AG08396 (cell line): ENCODE data around the gene EYS.
"Not testable (repeated sequence)": the region's sequence is repeated elsewhere in the genome, so short reads cannot be mapped to it uniquely, and the experiment has no call there.

Experiments
- DNase-seq: peaks from one replicate; pipeline ENCODE4 v3.0.0; 2012; ENCODE audit warnings: low spot score, mixed read lengths

The EYS gene

DNA sequence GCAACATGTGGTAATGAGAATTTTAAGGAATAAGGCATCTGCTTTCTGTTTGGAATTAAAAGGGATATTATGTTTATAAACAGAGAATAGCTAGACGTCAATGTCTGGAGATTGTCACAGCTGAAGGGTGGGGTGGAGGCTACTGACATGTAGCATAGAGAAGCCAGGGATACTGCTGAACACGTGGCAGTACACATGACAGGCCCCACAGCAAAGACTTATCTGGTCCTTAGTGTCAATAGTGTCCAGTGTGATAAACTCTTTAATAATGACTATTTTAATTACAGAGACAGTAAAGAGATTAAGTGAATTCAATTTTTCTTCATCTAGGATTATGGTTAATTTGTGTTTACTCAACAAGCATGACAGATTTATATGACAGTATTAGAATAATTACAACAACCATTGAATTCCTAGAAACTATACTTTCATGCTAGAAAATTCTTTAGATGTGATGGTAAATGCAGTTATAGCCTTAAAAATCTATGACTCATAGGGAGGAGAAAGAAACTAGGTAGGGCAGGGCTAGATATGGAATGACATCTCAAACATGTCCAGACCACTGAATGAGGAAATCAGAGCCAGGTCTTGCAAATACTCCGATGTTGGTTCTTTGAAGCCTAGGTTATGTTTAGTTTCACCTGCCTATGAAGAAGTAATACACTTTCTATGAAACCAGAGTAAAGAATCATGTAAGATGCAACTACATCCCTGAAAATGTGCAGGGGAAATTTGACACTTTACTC is 1671.9 kb downstream of the EYS start:
- DNase-seq = peak; percentile 12

DNA sequence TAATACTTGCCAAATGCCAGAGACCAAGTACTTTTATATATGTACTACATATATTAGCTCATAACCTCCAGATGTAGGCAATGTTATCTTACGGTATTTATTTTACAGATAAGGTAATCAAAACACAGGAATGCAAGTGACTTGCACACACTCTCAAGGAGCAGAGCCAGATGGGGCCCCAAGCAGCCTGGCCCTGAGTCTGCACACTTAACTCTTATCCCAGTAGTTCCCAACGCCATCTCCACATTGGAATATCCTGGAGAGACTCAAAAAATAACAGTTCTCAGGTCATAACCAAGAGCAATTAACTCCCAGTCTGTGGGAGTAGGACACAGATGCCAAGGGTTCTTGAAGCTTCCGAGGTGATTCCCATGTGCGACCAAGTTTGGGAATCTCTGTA is 1672.7 kb downstream of the EYS start:
- no peak for DNase-seq

- not testable (repeated sequence) for DNase-seq
These were observed 1675.9 kb downstream of the EYS start for GRCh38 chr6:64030950-64031618.

DNA sequence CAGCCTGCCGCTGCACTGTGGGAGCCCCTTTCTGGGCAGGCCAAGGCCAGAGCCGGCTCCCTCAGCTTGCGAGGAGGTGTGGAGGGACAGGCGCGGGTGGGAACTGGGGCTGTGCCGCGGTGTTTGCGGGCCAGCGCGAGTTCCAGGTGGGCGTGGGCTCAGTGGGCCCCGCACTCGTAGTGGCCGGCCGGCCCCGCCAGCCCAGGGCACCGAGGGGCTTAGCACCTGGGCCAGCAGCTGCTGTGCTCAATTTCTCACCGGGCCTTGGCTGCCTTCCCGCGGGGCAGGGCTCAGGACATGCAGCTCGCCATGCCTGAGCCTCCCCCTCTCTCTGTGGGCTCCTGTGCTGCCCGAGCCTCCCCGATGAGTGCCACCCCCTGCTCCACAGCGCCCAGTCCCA is 1683.3 kb downstream of the EYS start:
- DNase-seq = no peak

GRCh38 chr6:64014595-64014994 is 1692.4 kb downstream of the EYS start:
- DNase-seq = no peak

DNA sequence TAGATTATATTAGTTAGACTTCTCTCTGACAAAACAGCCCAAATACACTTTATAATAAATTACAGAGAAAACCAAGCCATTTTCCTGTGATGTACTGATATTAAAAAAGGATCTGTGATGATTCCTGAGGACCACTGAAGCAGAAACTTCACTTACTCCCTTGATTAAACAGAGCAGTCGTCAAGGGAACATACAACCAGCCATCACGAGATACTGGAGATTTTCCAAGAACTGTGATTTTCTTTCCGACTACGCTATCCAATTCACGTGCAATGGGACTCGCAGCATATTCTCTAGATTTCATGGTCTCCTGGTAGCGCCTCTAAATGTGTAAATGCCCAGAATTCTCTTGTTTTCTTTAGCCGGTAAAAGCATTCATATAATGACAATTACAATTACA is 1694.0 kb downstream of the EYS start:
- no peak for DNase-seq

- peak; percentile 53 for DNase-seq
These were observed 1694.5 kb downstream of the EYS start for GRCh38 chr6:64012351-64013001.

DNA sequence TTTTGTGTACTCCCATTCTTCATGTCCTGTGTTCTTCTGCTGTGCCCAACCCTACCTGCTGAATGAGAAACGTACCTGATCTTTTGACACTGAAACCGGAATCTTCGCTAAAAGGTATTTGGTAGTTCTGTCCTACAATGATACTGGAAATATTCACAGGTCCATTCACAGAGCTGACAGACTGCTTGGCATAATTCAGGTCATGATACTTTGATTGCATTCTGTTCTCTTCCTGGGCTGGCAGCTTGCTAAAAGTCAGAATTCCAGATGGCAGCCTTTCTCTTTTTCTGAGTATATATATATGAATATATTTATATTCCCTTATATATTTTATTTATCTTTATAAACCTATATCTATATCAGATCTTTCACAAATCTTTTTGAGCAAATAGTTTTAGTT is 1696.4 kb downstream of the EYS start:
- no peak for DNase-seq

- no peak for DNase-seq
These were observed 1697.0 kb downstream of the EYS start for GRCh38 chr6:64010010-64010409.

DNA sequence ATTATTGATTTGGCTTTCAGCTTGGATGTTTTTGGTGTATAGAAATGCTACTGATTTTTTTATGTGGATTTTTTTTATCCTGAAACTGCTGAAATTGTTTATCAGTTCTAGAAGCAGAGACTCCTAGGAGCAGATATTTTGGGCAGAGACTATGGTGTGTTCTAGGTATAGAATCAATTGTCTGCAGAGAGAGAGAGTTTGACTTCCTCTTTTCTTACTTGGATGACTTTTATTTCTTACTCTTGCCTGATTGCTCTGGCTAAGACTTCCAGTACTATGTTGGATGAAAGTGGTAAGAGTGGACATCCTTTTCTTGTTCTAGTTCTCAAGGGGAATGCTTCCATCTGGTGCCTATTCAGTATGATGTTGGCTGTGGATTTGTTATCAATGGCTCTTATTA is 1700.8 kb downstream of the EYS start:
- no peak for DNase-seq

- DNase-seq = no peak
These were observed 1706.1 kb downstream of the EYS start for GRCh38 chr6:64000818-64001491.

DNA sequence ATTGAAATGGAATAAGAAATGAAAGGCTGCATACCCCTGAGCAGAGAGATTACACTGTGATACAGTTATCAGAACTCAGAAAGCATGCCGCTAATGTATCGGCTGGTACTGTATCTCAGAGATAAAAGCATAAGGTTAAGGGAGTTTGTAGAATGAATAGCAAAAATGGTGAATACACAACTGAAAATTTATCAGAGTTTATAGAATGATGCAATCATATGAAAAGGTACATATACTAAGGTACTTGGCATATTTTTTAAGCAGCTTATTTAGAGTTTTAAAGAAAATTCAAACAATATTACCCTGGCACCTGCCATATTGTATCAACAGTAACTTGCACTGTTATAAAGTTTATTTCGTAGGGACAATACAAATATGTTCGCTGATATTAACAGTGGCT is 1707.4 kb downstream of the EYS start:
- no peak for DNase-seq

DNA sequence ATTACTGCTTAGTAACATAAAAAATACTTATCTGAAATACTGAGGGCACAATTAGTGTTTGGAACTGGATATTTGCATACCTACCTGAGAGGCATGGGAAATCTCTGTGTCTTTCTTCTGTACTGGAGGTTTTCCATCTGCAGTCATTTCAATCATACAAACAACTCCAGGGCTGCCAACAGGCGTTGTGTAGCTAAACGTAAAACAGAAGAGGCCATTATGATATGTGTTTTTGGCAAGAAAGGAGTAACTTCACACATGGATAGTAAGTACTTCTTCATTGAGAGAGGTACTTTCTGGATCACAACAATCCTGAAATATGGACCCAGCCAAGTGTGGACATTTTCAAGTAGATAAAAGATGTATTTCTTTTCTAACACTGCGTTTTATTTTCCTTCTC is 1708.0 kb downstream of the EYS start:
- no peak for DNase-seq

- DNase-seq = no peak
These were observed 1709.3 kb downstream of the EYS start for GRCh38 chr6:63997734-63998133.

DNA sequence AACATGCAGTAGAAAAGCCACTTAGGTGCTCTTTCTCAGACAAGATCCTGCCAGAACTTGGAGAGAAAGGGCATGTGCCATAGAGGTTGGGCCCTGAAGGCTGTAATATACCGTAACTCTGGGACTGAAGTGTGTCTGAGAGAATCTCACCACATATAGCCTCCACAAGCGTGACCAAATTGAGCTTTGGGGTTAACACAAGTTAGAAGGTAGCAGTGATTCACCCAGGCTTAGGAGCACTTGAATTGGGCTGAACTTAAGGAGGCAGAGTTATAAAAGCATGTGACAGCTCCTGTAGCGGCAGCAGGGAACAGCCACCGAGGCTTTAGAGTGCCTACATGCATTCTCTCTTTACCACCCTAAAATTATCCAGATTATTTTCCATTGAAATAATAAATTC is 1709.8 kb downstream of the EYS start:
- no peak for DNase-seq

- DNase-seq = no peak
These were observed 1721.8 kb downstream of the EYS start for GRCh38 chr6:63985223-63985622.

DNA sequence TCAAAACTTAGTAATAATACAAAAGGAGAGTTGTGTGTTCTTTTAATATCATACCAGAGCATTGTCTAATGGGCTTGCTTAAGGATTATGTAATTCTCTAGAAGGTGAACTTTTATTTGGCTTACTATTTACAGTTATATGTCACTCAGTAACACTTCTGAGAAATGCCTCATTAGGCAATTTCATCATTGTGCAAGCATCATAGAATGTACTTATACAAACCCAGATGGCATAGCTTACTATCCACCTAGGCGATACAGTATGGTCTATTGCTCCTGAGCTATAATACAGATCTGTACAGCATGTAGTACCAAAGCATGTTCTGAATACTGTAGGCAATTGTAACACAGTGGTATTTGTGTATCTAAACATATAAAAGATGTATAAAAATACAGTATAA is 1731.3 kb downstream of the EYS start:
- no peak for DNase-seq

GRCh38 chr6:63968650-63969049 is 1738.4 kb downstream of the EYS start:
- no peak for DNase-seq

DNA sequence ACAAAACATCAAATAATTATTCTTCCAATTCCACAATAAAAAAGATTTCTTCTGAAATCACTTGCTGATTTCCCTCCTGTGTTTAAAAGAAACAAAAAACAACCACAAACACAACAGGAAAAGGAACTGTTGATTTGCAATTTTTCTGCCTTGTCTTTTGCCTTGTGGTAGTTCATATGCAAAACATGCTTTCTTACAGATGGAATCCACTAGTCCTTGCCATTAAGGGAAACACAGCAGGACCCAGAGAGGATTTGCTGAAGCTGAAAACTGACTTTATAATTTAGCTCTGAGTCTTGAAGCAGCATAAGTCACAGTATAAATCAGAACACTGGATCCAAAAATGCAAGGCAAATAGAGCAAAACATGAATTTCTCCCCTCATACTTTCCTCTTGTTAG is 1742.7 kb downstream of the EYS start:
- DNase-seq = no peak

DNA sequence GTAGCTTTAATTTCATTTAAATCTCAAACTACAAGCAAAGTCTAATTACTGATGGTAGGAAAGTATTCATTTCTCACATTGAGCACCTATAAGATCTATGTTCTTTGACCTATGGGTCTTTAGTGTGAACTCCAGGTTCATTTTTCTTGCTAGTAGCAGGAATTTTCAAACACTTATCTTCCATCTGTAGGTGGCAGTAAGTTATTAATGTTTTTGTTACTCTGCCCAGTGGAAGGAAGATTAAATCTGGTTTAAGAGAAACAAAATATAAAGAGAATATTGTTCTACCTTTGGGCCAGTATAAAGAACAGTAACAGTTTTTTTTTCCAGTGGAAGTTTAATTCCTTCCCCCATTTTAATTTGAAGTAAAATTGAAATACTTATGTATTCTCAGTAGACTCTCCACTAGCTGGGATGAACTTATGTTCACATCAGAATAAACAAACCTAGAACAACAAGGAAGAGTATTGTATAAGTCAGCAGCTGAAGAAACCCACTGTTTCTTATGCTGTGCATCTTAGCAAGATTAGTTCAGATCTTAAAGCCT is 1743.2 kb downstream of the EYS start:
- DNase-seq = no peak

DNA sequence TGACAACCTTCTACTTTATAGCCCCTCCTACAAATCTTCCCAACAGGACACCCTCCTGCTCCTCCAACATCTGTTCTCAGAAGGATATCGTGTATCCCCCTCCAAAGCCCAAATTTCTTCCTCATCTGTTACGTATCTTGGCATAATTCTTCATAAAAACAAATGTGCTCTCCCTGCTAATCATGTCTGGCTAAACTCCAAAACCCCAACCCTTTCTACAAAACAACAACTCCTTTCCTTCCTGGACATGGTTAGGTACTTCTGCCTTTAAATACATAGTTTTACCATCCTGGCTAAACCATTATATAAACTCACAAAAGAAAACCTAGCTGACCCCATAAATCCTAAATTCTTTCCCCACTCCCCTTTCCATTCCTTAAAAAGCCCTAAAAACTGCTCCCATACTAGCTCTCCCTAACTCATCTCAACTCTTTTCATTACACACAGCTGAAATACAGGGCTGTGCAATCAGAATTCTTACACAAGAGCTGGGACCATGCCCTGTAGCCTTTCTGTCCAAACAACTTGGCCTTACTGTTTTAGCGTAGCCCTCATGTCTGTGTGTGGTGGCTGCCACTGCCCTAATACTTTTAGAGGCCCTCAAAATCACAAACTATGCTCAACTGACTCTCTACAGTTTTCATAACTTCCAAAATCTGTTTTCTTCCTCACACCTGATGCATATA is 1753.5 kb downstream of the EYS start:
- DNase-seq = not testable (repeated sequence)
